ELR (cell line): ENCODE measurements around the gene EFNB3.

ENCODE experiments used
- DNase-seq: peaks from one replicate; pipeline ENCODE4 v3.0.0-alpha.2; 2015; ENCODE audit warnings: low read depth

EFNB3 gene, protein sequence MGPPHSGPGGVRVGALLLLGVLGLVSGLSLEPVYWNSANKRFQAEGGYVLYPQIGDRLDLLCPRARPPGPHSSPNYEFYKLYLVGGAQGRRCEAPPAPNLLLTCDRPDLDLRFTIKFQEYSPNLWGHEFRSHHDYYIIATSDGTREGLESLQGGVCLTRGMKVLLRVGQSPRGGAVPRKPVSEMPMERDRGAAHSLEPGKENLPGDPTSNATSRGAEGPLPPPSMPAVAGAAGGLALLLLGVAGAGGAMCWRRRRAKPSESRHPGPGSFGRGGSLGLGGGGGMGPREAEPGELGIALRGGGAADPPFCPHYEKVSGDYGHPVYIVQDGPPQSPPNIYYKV

DNA sequence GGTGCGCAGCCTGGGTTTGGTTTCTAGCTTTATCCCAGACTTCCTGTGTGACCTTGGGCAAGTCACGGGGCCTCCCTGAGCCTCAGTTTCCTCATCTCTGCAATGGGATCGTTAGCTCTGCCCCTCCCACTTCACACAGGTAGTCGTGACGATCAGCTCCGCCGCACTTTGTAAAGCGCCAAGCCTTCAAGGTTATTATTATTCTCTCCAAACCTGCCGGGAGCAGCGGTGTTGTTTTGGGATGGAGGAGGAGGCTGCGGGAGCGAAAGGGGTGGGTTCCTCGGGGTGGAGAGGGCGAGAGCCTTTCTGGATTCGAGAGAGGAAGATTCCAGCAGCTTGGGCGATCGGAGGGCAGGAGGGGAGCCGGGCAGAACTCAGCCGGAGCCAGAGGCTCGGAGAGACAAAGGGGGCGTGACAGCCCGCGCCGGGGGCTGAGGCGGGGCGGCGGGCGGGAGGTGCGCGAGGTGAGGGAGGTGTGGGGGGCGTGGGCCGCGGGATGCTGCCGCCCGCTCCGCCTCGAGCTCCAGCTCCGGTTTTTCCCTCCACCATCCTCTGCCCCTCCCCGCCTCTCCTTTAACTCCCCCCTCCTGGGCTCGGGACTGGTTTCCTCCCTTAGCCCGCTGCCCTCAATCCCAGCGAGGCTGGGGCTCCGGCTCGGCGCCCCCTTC, at the start of gene EFNB3:
Gene EFNB3 (plus strand): TSS at position 602 of the 668 bp plus-strand sequence. CDS start 397 bp downstream, outside the sequence.
- DNase-seq = peak; percentile 37

DNA sequence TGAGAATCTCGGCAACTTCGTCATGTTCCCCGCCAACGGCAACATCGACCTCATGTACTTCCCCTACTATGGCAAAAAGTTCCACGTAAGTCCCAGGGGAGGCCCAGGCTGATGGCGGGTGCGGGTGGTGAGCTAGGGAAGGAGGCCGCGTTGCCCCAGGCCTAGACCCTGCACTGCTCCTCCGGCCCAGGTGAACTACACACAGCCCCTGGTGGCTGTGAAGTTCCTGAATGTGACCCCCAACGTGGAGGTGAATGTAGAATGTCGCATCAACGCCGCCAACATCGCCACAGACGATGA, 49.5 kb upstream of the EFNB3 start:
- no peak for DNase-seq

DNA sequence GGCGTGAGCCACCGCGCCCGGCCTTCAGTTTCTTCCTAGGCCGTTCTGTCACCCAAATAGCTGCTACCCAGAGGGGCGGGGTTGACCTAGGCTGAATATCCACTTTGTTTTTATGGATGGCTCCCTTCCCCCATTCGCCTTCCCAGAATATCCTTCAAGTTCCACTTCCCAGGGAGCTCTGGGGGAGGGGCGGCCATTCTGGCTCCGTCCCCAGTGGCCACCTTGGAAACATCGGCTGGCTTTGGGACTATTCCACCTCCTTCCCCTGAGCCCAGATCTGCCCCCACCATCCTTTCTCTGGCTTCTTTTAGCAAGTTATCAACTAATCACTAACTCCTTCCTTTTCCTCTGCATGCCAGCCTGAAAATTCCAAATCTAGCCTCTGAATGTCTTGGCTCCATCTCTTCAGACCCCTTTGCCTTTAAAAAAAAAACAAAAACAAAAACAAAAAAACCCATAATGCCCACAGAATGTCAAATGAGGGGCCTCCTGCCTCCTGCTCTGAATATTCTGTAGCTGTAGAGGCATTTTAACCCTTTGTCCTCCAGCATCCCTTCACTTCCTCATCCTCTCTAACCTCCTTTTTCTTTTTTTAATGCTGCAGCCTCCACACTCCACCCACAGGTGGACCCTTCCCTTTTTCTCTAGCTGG, 47.9 kb upstream of the EFNB3 start:
- no peak for DNase-seq

DNA sequence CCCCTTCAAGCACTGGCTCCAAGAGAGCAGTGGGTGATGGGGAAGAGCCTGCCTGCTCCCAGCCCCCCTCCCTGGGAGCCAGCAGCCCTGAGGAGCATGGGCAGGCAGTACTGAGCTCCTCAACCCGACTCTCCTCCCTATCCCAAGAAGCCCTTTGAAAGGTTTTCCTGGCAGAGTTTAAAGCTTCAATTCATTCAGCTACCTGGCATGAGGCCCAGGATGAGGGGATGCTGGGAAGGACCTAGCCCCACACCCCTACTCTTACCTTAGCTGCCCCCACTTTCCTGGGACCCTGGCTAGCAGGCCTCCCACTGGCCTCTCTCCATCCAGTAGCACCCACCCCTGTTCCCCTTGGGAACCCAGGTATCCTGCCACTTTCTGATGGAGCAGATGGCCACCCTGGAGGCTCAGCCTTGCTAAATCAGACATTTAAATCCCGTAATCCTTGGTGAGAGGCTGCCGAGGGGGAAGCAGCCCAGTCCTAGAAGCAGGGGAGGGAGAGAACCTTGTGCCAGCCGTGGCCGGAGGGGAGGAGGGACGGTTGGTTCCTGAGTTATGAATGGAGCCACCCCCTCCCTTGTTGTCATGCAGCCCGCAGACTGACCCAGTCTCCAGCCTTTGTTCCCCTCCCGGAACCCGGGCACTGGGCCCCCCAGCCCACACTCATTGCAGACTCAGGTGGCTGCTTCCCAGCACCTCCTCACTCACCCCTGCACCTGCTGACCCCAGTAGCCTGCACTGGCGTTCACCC, 37.2 kb upstream of the EFNB3 start:
- no peak for DNase-seq

DNA sequence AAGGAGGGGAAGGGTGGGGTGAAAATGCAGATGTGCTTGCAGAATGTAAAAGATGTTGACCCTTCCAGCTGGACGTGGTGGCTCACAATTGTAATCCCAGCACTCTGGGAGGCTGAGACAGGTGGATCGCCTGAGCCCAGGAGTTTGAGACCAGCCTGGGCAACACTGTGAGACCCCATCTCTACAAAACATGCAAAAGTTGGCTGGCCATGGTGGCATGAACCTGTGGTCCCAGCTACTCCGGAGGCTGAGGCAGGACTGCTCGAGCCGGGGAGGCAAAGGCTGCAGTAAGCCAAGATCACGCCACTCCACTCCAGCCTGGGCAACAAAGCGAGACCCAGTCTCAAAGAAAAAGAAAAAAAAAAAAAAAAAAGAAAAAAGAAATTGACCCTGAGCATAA, 36.5 kb upstream of the EFNB3 start:
- DNase-seq = no peak

DNA sequence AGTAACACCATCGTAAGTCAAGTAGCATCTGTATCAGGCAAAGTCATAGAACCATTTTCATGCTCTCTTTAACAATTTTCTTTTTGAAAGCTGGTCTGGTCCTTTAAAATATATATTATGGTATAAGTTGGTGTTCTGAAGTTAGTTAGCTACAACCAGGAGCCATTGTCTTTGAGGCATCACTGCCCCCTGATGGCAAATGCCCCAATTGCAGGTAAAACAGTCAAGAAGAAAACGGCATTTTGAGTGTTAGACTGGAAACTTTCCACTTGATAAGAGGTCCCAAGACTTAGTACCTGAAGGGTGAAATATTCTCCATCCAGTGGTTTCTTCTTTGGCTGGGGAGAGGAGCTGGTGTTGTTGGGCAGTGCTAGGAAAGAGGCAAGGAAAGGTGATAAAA, 31.8 kb upstream of the EFNB3 start:
- peak; percentile 33 for DNase-seq

DNA sequence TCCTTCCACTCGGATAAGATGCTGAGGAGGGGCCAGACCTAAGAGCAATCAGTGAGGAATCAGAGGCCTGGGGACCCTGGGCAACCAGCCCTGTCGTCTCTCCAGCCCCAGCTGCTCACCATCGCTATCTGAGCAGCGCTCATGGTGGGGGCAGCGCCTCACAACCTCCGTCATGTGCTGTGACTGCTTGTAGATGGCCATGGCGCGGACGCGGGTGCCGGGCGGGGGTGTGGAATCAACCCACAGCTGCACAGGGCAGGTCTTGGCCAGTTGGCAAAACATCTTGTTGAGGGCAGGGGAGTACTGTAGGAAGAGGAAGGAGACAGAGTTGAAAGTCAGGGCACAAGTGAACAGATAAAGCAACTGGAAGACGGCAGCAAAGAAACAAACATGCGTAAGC, 30.1 kb upstream of the EFNB3 start:
- no peak for DNase-seq

DNA sequence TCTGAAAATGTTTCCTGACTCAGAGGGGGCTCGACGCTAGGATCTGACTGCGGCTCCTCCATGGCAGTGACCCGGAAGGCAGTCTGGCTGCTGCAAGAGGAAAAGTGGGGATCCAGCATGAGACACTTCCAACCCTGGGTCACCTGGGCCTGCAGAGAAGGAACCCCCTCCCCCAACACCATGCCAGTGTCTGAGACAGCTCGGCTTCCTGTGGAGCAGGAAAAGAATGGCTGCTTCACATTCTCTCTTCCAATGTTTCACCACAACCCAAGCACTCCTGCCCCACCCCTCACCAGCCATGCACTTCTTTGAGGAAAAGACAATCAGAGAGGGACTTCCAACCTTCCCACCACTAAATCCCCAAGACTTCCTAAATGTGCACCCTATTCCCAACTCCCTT, 28.5 kb upstream of the EFNB3 start:
- DNase-seq = no peak

DNA sequence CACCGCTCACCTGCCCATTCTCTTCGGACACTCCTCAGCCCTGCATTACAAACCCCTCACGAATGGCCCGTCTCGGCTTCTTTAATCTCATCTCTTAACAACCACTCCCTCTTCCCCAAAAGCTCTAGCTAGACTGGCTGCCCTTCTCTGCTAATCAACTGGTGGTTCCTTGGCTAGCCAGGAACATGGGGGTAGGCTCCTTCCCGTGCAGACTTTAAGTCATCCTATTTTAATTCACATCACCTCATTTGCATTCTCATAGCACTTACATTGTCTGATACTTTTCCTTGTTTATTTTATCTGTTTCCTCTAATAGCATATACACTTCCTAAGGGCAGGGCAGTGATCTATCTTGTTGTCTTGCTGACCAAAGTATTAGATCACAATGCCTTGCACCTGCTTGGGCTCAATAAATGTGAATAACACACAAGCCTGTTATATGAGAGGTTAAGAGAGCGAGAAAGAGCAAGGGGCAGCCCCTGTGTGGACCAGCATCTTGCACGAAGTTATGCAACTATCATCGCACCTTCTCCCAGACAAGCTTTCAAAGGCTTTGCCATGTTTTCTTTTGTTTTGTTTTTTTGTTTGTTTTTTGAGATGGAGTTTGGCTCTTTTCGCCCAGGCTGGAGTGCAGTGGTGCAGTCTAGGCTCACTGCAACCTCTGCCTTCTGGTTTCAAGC, 27.5 kb upstream of the EFNB3 start:
- DNase-seq = no peak

DNA sequence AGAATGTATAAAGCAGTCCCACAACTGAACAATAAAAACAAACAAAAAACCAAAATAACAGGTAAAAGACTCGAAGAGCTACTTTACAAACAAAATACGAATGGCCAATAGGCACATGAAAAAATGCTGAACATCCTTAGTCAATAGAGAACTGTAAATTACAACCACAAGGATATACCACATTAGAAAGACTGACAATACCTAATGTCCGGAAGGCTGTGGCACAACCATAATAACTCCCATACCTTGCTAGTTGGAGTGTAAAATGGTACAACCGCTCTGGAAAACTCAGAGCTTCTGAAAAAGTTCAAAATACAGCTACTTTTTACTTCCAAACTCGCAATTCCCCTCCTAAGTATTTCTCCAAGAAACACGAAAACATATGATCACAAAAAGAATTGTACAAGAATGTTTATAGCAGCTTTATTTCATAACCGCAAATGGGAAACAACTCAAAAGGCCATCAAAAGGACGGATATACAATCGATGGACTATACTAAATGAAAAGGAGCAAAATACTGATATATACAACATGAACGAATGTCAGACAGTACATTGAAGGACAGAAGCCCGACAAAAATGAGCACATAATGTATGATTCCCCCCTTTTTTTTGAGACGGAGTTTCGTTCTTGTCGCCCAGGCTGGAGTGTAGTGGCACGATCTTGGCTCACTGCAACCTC, 20.0 kb upstream of the EFNB3 start:
- DNase-seq = no peak

DNA sequence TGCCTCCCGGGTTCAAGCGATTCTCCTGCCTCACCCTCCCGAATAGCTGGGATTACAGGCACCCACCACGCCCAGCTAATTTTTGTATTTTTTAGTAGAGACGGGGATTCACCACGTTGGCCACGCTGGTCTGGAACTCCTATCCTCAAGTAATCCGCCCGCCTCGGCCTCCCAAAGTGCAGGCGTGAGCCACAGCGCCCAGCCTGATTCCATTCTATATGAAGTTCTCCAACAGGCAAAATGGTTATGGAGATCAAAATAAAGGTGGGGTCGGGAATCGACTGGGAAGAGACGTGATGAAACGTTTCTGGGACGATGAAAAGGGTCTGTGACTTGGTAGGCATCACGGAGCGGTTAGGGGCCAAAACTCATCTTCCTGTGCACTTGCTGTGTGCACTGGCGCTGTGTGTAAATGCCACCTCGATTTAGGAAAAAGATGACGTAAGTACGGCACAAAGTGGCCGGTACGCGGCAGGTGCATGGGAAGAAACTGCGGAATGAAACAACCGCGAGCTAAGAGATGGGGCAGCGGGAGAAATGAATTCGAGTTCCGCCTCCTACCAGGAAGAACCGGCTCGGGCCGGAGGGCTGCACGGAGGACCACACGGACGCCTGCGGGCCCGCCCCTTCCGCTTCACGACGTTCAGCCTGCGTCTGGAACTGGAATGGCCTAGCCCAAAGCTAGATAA, 19.3 kb upstream of the EFNB3 start:
- peak; percentile 97 for DNase-seq

DNA sequence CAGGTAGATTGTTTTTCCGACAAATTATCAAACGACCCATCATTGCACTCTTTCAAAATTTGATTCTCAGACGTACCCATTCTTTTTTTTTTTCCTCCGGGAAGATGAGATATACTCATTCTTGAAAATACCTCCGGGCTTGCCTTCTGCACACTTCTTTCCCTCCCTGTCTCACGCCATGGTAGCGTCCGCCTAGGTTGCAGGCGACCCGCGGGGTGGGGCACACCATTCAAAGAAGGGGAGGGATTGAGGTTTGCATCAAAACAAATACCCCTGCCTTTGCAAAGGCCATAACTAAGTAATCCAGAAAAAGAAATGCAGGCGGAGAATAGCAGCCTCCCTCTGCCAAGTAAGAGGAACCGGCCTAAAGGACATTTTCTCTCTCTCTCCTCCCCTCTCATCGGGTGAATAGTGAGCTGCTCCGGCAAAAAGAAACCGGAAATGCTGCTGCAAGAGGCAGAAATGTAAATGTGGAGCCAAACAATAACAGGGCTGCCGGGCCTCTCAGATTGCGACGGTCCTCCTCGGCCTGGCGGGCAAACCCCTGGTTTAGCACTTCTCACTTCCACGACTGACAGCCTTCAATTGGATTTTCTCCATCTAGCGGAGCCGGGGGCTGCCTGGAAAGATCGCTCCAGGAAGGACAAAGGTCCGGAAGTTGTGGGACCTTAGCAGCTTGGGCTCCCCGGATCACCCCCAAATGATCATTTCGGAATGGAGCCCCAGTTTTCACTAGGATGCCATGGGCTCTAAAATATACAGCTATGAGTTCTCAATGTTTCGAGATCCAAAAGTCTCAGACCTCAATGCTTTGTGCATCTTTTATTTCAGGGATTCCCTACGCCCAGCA, 18.6 kb upstream of the EFNB3 start:
- DNase-seq = peak; percentile 87

DNA sequence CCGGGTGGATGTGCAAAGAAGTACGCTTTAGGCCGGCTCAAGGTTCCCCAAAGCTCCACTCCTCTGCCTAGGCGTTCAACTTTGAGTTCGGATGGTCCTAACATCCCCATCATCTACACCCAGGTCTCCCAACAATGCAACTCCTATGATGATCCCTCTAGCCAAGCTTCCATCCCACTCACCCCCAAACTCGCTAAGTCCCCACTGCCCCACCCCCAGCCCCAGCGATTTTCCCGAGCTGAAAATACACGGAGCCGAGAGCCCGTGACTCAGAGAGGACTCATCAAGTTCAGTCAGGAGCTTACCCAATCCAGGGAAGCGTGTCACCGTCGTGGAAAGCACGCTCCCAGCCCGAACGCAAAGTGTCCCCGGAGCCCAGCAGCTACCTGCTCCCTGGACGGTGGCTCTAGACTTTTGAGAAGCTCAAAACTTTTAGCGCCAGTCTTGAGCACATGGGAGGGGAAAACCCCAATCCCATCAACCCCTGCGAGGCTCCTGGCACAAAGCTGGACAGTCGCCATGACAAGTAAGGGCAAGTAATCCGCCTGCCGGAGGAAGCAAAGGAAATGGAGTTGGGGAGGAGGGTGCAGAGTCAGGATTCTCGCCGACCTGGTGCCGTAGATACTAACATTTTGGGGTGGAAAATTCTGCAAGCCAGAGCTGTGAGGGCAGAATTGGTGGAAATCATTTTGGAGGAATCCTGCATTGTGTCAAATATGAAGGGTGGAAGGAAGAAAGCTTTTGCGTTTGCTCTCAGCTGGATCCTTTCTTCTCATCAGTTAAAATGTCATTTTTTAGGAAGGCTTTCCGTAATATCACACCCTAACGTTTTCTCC, 17.7 kb upstream of the EFNB3 start, which contains the start of gene TP53:
Gene TP53 (minus strand): TSS at position 419 of the 836 bp plus-strand sequence. CDS start 10,896 bp downstream, outside the sequence.
- DNase-seq = peak; percentile 97

DNA sequence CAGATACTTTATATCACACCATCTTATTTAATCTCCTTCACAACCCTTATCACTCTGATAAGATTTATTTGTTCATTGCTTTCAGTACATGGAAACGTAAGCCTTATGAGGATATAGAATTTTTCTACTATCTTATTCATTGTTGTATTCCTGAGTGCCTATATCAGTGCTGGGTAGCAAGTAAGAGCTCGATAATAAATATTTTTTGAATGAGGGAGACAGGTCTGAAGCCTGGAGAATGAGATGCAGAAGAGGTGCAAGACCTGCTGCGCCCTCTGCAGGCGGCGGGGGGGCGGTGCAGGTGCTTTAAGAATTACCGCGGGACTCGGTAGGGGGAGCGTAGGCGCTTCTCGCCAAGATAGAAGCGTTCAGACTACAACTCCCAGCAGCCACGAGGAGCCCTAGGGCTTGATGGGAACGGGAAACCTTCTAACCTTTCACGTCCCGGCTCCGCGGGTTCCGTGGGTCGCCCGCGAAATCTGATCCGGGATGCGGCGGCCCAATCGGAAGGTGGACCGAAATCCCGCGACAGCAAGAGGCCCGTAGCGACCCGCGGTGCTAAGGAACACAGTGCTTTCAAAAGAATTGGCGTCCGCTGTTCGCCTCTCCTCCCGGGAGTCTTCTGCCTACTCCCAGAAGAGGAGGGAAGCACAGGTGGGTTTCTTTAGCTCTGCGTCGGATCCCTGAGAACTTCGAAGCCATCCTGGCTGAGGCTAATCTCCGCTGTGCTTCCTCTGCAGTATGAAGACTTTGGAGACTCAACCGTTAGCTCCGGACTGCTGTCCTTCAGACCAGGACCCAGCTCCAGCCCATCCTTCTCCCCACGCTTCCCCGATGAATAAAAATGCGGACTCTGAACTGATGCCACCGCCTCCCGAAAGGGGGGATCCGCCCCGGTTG, 16.8 kb upstream of the EFNB3 start, which contains the start of gene WRAP53:
Gene WRAP53 (plus strand): TSS at position 570 of the 900 bp plus-strand sequence. CDS start 172 bp downstream, at position 742.
- DNase-seq = peak; percentile 100

DNA sequence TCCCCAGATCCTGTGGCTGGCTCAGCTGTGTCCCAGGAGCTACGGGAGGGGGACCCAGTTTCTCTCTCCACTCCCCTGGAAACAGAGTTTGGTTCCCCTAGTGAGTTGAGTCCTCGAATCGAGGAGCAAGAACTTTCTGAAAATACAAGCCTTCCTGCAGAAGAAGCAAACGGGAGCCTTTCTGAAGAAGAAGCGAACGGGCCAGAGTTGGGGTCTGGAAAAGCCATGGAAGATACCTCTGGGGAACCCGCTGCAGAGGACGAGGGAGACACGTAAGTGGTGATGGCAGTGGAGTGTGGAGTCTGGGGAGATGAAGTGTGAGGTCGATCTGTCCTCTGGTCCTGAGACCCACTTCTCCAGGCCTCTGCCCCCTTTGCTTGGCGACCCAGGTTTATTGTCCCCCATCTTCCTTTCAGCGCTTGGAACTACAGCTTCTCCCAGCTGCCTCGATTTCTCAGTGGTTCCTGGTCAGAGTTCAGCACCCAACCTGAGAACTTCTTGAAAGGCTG, 16.1 kb upstream of the EFNB3 start:
- no peak for DNase-seq

DNA sequence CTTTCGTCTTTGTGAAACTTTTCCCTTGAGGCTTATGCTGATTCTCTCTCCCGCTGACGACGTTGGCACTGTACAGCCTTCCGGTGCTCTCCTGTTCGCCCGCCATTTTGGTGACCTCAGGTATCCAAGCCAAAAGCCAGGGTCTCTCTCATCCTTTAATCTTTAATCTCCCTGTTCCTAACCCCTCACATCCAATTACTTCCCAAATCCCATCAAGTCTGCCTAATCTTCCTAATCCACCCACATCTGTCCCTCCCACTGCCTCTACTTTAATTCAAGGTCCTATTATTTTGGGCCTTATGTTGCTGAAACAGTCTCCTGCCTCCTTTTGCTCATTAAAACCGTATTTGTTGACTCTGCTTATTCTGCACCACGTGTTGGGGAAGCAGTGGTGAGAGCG, 9.4 kb upstream of the EFNB3 start:
- DNase-seq = no peak

DNA sequence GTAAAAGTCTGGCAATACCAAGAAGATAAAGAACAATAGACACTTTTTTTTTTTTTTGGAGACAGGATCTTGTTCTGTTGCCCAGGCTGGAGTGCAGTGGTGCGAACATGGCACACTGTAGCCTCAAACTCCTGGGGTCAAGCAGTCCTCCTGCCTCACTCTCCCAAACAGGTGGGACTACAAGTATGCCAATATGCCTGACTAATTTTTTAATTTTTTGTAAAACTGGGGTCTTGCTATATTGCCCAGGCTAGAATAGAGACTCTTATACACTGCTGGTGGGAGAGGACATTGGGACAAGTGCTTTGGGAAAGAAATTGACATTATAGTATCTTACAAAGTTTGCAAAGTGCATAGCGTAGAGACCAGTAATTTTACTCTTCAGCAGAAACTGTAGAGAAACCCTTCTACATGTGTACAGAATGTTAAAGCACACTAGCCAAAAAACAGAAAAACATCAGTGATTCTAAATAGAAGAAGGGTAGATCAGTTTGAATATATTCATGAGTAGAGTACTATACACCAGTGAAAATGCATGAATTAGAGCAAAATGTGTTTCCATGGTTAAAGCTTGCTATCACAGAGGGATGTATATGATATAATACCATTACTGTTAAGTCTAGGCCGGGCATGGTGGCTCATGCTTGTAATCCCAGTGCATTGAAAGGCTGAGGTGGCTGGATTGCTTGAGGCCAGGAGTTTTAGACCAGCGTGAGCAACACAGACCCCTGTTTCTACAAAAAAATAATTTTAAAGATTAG, 7.0 kb upstream of the EFNB3 start:
- no peak for DNase-seq
